ENCODE measurements around the gene BCL10. TPM values are rescaled to one million over a fixed set of nuclear protein-coding genes. Genes with fewer than 3 reads are reported as not detected.

BCL10 gene
- total RNA-seq, 1 experiment from 2014 or later: 24.2 TPM

DNA sequence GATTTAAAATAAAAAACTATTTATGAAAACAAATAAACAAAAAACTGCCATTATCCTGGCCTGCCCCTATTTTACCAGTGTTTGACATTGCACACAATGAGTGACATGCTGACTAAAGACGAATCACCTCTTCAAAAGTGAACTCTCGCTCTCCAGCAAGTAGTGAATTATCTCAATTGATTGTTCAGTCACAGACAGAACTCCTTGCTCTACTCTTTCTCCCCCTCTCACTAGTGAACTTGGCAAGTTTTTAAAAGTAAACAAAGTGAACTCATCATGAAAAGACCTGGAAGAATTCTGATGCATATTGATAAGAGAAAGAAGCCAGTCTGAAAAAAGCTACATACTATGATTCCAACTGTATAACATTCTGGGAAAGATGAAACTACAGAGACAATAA is 12.3 kb downstream of the BCL10 start:
- Mint-ChIP-seq H3K27ac (no peak overlapping the region), H3K4me1 (peaks cover 5% of the 10 kb centered on the region), H3K27me3 (ENCODE audit: low read depth) (peaks cover 7% of the 10 kb centered on the region), H3K9me3 (peaks cover 37% of the 10 kb centered on the region), H3K4me3 (no peak overlapping the region), H3K36me3 (peaks cover 60% of the 10 kb centered on the region)
- TF ChIP-seq TCF7 (CRISPR knock-in tag; IDR thresholded peaks at IDR 0.05; ENCODE audit: low read depth) (no peak), ZNF317 (CRISPR knock-in tag; IDR thresholded peaks at IDR 0.05; ENCODE audit: borderline replicate concordance, low read depth) (no peak), ZNF263 (CRISPR knock-in tag; IDR thresholded peaks at IDR 0.05; ENCODE audit: low read depth) (no peak), CREM (CRISPR knock-in tag; IDR thresholded peaks at IDR 0.05) (no peak), HMGA2 (CRISPR knock-in tag; IDR thresholded peaks at IDR 0.05) (no peak)
- TF ChIP-seq, protein P1, sequence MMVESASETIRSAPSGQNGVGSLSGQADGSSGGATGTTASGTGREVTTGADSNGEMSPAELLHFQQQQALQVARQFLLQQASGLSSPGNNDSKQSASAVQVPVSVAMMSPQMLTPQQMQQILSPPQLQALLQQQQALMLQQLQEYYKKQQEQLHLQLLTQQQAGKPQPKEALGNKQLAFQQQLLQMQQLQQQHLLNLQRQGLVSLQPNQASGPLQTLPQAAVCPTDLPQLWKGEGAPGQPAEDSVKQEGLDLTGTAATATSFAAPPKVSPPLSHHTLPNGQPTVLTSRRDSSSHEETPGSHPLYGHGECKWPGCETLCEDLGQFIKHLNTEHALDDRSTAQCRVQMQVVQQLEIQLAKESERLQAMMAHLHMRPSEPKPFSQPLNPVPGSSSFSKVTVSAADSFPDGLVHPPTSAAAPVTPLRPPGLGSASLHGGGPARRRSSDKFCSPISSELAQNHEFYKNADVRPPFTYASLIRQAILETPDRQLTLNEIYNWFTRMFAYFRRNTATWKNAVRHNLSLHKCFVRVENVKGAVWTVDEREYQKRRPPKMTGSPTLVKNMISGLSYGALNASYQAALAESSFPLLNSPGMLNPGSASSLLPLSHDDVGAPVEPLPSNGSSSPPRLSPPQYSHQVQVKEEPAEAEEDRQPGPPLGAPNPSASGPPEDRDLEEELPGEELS (CRISPR knock-in tag; IDR thresholded peaks at IDR 0.05): no peak
- TF ChIP-seq, protein P2, sequence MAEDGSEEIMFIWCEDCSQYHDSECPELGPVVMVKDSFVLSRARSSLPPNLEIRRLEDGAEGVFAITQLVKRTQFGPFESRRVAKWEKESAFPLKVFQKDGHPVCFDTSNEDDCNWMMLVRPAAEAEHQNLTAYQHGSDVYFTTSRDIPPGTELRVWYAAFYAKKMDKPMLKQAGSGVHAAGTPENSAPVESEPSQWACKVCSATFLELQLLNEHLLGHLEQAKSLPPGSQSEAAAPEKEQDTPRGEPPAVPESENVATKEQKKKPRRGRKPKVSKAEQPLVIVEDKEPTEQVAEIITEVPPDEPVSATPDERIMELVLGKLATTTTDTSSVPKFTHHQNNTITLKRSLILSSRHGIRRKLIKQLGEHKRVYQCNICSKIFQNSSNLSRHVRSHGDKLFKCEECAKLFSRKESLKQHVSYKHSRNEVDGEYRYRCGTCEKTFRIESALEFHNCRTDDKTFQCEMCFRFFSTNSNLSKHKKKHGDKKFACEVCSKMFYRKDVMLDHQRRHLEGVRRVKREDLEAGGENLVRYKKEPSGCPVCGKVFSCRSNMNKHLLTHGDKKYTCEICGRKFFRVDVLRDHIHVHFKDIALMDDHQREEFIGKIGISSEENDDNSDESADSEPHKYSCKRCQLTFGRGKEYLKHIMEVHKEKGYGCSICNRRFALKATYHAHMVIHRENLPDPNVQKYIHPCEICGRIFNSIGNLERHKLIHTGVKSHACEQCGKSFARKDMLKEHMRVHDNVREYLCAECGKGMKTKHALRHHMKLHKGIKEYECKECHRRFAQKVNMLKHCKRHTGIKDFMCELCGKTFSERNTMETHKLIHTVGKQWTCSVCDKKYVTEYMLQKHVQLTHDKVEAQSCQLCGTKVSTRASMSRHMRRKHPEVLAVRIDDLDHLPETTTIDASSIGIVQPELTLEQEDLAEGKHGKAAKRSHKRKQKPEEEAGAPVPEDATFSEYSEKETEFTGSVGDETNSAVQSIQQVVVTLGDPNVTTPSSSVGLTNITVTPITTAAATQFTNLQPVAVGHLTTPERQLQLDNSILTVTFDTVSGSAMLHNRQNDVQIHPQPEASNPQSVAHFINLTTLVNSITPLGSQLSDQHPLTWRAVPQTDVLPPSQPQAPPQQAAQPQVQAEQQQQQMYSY (CRISPR knock-in tag; IDR thresholded peaks at IDR 0.05): no peak
- DNase-seq (ENCODE audit: low spot score): no peak
- CTCF ChIA-PET: interaction anchor here (1.0 kb wide), 1 partner anchor 12 kb away, joined by 3 read pairs; the partner anchor contains the start of gene BCL10
- no peak for ATAC-seq
- POLR2A ChIA-PET: no interaction called here

DNA sequence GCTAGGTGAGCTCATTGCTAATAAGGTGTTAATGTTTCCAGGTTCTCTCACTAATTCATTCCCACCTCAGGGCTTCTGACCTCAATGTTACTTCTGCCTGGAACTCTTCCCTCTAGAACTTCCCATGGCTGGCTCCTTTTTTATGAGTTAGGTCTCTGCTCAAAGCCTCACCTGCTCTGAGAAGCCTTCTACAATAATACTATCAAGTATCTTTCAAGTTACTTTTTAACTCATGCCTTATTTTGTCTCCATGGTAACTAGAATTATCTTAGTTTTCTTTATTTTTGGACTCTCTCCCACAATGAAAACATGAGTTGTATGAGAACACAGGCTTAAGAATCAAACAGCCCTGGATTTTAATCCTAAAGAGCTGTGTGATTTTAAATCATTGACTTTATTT is 13.4 kb downstream of the BCL10 start:
- ChIA-PET CTCF (no interaction called here), POLR2A (no interaction called here)
- no peak for DNase-seq (ENCODE audit: low spot score)
- Mint-ChIP-seq H3K27me3 (ENCODE audit: low read depth) (peaks cover 7% of the 10 kb centered on the region), H3K36me3 (peaks cover 63% of the 10 kb centered on the region), H3K4me1 (peaks cover 13% of the 10 kb centered on the region), H3K9me3 (peaks cover 37% of the 10 kb centered on the region), H3K27ac (no peak overlapping the region), H3K4me3 (no peak overlapping the region)
- ATAC-seq: no peak
- TF ChIP-seq, protein P2 (CRISPR knock-in tag; IDR thresholded peaks at IDR 0.05): no peak
- TF ChIP-seq ZNF317 (CRISPR knock-in tag; IDR thresholded peaks at IDR 0.05; ENCODE audit: borderline replicate concordance, low read depth) (no peak), ZNF263 (CRISPR knock-in tag; IDR thresholded peaks at IDR 0.05; ENCODE audit: low read depth) (no peak), ETV6 (CRISPR knock-in tag; IDR thresholded peaks at IDR 0.05) (no peak), HMGA2 (CRISPR knock-in tag; IDR thresholded peaks at IDR 0.05) (no peak), ZNF232 (CRISPR knock-in tag; IDR thresholded peaks at IDR 0.05) (no peak), CREM (CRISPR knock-in tag; IDR thresholded peaks at IDR 0.05) (no peak), ESRRA (CRISPR knock-in tag; IDR thresholded peaks at IDR 0.05; ENCODE audit: borderline replicate concordance) (no peak), NFYB (CRISPR knock-in tag; conservative IDR thresholded peaks at IDR 0.05; ENCODE audit: low read depth) (no peak), SP1 (CRISPR knock-in tag; conservative IDR thresholded peaks at IDR 0.05) (no peak)
- TF ChIP-seq, protein P3, sequence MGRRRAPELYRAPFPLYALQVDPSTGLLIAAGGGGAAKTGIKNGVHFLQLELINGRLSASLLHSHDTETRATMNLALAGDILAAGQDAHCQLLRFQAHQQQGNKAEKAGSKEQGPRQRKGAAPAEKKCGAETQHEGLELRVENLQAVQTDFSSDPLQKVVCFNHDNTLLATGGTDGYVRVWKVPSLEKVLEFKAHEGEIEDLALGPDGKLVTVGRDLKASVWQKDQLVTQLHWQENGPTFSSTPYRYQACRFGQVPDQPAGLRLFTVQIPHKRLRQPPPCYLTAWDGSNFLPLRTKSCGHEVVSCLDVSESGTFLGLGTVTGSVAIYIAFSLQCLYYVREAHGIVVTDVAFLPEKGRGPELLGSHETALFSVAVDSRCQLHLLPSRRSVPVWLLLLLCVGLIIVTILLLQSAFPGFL (CRISPR knock-in tag; IDR thresholded peaks at IDR 0.05; ENCODE audit: borderline replicate concordance): no peak
- TF ChIP-seq, protein P4, sequence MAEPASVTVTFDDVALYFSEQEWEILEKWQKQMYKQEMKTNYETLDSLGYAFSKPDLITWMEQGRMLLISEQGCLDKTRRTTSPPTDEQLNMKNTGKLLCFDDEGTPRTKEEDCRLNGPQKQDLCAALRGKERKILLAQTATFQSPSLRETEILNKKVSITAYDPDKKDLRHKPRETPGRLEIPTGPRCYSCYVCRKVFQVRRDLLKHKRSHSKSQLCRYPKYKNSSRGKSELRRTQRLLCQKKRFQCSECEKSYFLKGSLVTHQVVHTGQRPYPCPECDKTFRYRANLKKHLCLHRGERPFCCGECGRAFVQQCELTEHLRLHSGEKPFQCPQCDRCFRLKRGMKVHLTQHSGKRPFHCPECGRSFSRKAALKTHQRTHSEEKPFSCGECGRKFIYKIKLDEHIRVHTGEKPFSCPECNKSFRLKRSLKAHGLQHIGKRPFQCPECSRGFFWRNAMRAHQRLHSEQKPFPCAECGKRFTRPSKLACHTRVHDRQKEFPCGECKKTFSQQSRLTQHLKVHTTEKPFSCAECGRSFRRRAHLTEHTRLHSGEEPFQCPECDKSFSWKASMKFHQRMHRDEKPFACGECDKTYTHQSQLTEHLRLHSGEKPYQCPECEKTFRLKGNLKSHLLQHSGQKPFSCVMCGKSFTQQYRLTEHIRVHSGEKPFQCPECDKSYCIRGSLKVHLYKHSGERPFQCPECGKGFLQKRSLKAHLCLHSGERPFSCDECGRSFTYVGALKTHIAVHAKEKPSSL (CRISPR knock-in tag; conservative IDR thresholded peaks at IDR 0.05): no peak
- TF ChIP-seq, protein P5, sequence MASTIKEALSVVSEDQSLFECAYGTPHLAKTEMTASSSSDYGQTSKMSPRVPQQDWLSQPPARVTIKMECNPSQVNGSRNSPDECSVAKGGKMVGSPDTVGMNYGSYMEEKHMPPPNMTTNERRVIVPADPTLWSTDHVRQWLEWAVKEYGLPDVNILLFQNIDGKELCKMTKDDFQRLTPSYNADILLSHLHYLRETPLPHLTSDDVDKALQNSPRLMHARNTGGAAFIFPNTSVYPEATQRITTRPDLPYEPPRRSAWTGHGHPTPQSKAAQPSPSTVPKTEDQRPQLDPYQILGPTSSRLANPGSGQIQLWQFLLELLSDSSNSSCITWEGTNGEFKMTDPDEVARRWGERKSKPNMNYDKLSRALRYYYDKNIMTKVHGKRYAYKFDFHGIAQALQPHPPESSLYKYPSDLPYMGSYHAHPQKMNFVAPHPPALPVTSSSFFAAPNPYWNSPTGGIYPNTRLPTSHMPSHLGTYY (CRISPR knock-in tag; IDR thresholded peaks at IDR 0.05): no peak
- TF ChIP-seq, protein P6, sequence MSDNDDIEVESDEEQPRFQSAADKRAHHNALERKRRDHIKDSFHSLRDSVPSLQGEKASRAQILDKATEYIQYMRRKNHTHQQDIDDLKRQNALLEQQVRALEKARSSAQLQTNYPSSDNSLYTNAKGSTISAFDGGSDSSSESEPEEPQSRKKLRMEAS (CRISPR knock-in tag; IDR thresholded peaks at IDR 0.05): no peak
- TF ChIP-seq, protein P7, sequence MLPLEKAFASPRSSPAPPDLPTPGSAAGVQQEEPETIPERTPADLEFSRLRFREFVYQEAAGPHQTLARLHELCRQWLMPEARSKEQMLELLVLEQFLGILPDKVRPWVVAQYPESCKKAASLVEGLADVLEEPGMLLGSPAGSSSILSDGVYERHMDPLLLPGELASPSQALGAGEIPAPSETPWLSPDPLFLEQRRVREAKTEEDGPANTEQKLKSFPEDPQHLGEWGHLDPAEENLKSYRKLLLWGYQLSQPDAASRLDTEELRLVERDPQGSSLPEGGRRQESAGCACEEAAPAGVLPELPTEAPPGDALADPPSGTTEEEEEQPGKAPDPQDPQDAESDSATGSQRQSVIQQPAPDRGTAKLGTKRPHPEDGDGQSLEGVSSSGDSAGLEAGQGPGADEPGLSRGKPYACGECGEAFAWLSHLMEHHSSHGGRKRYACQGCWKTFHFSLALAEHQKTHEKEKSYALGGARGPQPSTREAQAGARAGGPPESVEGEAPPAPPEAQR (CRISPR knock-in tag; IDR thresholded peaks at IDR 0.05): no peak

All from WTC11 (cell line).